ENCODE measurements around the gene BCAP29. TPM values are rescaled to one million over a fixed set of nuclear protein-coding genes. Genes with fewer than 3 reads are reported as not detected.

BCAP29 gene
- total RNA-seq, 2 donors from 2014 or later = 39.5 to 46.0 TPM

GRCh38 chr7:107582875-107583274, 2.8 kb downstream of the BCAP29 start:
- Mint-ChIP-seq H3K27ac (no peak overlapping the region), H3K36me3 (ENCODE audit: low read depth) (peaks cover 18% of the 10 kb centered on the region), H3K4me3 (no peak overlapping the region), H3K27me3 (ENCODE audit: insufficient read depth) (no peaks in the 10 kb centered on the region), H3K9me3 (no peaks in the 10 kb centered on the region), H3K4me1 (peaks cover 7% of the 10 kb centered on the region)
- 100% methylated on average over 1 of the region's 2 CpGs for WGBS, 2 experiments (ENCODE audit: insufficient coverage in 1 of 2, insufficient read length in 1 of 2)
- no peak for TF ChIP-seq CTCF (conservative IDR thresholded peaks at IDR 0.05)
- no peak for DNase-seq
- Histone ChIP-seq H3K4me3 (ENCODE audit: low read length) (no peak overlapping the region), H3K27ac (ENCODE audit: low read depth, low read length) (no peak overlapping the region), H3K9me3 (ENCODE audit: control insufficient read depth, low read length) (no peaks in the 10 kb centered on the region), H3K4me1 (ENCODE audit: control insufficient read depth, insufficient read depth, low read length) (no peaks in the 10 kb centered on the region), H3K36me3 (ENCODE audit: control insufficient read depth, insufficient read depth, low read length) (peaks cover 12% of the 10 kb centered on the region), H3K9ac (ENCODE audit: extremely low read depth, low read length, poor library complexity, severe bottlenecking) (no peak overlapping the region), H3K27me3 (ENCODE audit: control insufficient read depth, insufficient read depth, low read length, poor library complexity, severe bottlenecking) (no peaks in the 10 kb centered on the region)

- Histone ChIP-seq H3K4me3 (ENCODE audit: low read length) (no peak overlapping the region), H3K9ac (ENCODE audit: extremely low read depth, low read length, poor library complexity, severe bottlenecking) (no peak overlapping the region), H3K27me3 (ENCODE audit: control insufficient read depth, insufficient read depth, low read length, poor library complexity, severe bottlenecking) (no peaks in the 10 kb centered on the region), H3K36me3 (ENCODE audit: control insufficient read depth, insufficient read depth, low read length) (peaks cover 26% of the 10 kb centered on the region), H3K9me3 (ENCODE audit: control insufficient read depth, low read length) (peaks cover 8% of the 10 kb centered on the region), H3K4me1 (ENCODE audit: control insufficient read depth, insufficient read depth, low read length) (no peaks in the 10 kb centered on the region), H3K27ac (ENCODE audit: low read depth, low read length) (no peak overlapping the region)
- WGBS, 2 experiments (ENCODE audit: insufficient coverage in 1 of 2, insufficient read length in 1 of 2) = 57 to 95% methylated on average over 1 to 2 of the region's 2 CpGs
- Mint-ChIP-seq H3K4me3 (no peak overlapping the region), H3K4me1 (peaks cover 7% of the 10 kb centered on the region), H3K27ac (no peak overlapping the region), H3K9me3 (peaks cover 7% of the 10 kb centered on the region), H3K36me3 (ENCODE audit: low read depth) (peaks cover 33% of the 10 kb centered on the region), H3K27me3 (ENCODE audit: insufficient read depth) (no peaks in the 10 kb centered on the region)
- DNase-seq = no peak
- no peak for TF ChIP-seq CTCF (conservative IDR thresholded peaks at IDR 0.05)
Observed at GRCh38 chr7:107584716-107585115, 4.7 kb downstream of the BCAP29 start.

GRCh38 chr7:107588529-107589130, 8.6 kb downstream of the BCAP29 start:
- Mint-ChIP-seq H3K36me3 (ENCODE audit: low read depth) (peaks cover 43% of the 10 kb centered on the region), H3K4me3 (no peak overlapping the region), H3K27me3 (ENCODE audit: insufficient read depth) (no peaks in the 10 kb centered on the region), H3K4me1 (no peaks in the 10 kb centered on the region), H3K9me3 (peaks cover 7% of the 10 kb centered on the region), H3K27ac (no peak overlapping the region)
- Histone ChIP-seq H3K4me1 (ENCODE audit: control insufficient read depth, insufficient read depth, low read length) (no peaks in the 10 kb centered on the region), H3K9me3 (ENCODE audit: control insufficient read depth, low read length) (peaks cover 8% of the 10 kb centered on the region), H3K9ac (ENCODE audit: extremely low read depth, low read length, poor library complexity, severe bottlenecking) (no peak overlapping the region), H3K27me3 (ENCODE audit: control insufficient read depth, insufficient read depth, low read length, poor library complexity, severe bottlenecking) (no peaks in the 10 kb centered on the region), H3K4me3 (ENCODE audit: low read length) (no peak overlapping the region), H3K27ac (ENCODE audit: low read depth, low read length) (no peak overlapping the region), H3K36me3 (ENCODE audit: control insufficient read depth, insufficient read depth, low read length) (peaks cover 26% of the 10 kb centered on the region)
- WGBS, 2 experiments (ENCODE audit: insufficient coverage in 1 of 2, insufficient read length in 1 of 2) = 89 to 97% methylated on average over 2 to 5 of the region's 5 CpGs
- TF ChIP-seq CTCF (conservative IDR thresholded peaks at IDR 0.05) = no peak
- no peak for DNase-seq
